Neural progenitor cell (in vitro differentiated cells): ENCODE data around the gene GUCA2A.

Experiments
- CTCF ChIP-seq: fragments of 200-600 bp; sonication (generic); IDR thresholded peaks from 2 replicates; pipeline ENCODE4 v1.5.1; 2017; ENCODE audit warnings: antibody characterized with exemption, mild to moderate bottlenecking
- EZH2 ChIP-seq: fragments of 200-600 bp; sonication (generic); IDR thresholded peaks from 2 replicates; pipeline ENCODE4 v1.6.1; 2017; ENCODE audit warnings: antibody characterized with exemption, mild to moderate bottlenecking, moderate library complexity

DNA sequence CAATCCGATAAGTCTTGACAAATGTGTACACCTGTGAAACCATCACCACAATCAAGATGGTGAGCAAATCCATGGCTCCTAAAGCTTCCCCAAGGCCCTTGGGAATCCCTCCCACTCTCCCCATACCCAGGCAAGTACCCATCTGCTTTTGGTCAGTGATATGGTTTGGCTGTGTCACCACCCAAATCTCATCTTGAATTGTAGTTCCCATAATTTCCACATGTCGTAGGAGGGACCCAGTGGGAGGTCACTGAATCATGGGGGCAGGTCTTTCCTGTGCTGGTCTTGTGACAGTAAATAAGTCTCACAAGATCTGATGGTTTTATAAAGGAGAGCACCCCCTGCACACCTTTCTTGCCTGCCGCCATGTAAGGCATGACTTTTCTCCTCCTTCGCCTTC, 26.0 kb downstream of the GUCA2A start:
- no peak for TF ChIP-seq CTCF
- TF ChIP-seq EZH2 = no peak
